GM21360 (cell line): ENCODE data around the gene CGNL1.

Source experiments
- ATAC-seq: cut with Tn5 transposase; IDR thresholded peaks from one replicate; pipeline ENCODE4 v1.9.1; 2021; ENCODE audit warnings: mild to moderate bottlenecking, moderate library complexity; ENCODE audit not compliant: unreplicated experiment

Gene CGNL1

DNA sequence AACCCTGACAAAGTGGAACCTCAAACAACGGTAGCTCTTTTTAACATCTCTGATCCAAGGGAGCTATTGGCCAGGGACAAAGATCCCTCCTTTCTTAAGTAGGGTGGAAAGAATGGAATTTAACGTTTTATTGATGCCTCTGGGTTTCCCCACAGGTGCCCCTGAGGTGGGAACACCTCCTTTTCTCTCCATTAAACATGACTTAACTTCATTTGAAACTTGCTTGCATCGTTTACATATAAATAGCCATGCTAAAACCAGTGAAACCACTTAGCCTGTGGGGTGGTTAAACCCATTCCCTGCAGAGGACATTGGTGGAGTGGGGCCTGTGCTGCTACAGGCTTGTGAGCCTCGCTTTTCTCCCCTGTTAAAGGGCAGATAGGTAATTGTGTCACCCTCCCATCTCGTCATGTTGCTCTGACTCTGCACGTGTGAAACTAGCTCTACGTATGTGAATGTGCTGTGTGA, 9.7 kb downstream of the CGNL1 start:
- no peak for ATAC-seq

DNA sequence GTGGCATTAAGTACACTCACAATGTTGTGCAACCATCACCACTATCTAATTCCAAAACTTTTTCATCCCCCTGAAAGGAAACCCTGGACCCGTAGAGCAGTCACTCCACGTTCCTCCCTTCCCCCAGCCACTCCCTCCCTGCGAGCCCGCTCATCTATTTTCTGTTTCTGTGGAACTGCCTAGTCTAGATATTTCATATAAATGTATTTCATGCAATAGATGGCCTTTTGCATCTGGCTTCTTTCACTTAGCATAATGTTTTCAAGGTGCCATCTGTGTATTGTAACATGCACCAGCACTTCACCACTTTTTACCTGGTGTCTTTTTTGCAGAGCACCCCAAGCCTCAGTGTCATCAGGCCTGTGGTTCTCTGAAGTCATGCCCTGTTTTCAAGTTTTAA, 10.7 kb downstream of the CGNL1 start:
- no peak for ATAC-seq

DNA sequence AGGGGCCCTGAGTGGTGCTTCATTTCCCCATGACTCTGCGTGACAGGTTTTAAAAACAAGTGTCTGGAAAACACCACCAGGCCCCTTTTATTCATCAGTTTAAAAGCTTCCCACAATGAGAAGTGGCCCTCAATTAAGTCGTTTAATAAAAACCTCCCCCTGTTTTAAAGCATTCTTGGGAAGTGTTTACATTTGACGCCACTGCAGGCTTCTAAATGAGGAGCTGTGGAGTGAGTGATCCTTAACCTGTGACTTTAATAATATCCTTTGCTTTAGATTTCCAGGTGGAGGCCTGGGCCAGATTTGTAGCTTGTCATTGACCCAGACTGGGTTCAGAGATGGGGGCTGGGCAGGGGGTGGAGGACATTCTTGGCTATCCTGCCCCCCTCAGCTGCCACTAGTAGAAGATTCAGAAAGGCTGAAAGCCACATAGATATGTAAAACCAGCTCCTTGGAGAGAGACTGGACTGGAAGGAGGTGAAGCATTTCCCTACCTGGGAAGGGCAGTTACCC, 11.3 kb downstream of the CGNL1 start:
- ATAC-seq: no peak

DNA sequence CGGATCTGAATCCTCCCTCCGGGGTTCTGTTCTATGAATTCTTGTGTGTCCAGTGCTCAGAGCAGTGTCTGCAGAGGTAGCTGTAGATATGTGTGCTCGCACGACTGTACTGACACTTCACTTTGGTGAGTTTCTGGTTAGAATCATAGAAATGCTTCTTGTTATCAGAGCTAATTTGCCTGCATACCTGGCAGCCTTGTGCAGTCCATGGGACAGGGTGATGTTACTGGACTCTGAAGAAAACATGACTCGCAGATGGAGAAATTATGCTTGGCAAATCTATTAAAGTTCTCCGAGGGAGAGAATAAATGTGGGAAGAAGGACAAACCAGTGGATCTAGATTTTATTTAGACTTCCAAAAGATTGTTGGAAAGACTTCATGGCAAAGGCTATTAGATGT, 12.2 kb downstream of the CGNL1 start:
- ATAC-seq: no peak

DNA sequence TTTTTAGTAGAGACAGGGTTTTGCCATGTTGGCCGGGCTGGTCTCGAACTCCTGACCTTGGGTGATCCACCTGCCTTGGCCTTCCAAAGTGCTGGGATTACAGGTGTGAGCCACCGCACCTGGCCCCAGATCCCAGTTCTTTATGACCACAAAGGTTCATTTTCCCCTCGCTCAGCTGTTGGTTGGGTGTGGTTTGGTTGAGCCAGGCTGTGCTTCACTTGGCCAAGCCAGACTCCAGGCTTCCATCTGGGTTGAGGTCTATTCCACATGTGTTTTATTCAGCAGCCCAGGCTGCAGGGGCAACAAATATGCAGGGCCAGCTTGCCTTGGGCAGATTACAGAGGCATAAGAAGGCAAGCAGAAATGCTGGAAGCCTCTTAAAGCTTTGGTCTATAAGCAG, 13.7 kb downstream of the CGNL1 start:
- no peak for ATAC-seq

DNA sequence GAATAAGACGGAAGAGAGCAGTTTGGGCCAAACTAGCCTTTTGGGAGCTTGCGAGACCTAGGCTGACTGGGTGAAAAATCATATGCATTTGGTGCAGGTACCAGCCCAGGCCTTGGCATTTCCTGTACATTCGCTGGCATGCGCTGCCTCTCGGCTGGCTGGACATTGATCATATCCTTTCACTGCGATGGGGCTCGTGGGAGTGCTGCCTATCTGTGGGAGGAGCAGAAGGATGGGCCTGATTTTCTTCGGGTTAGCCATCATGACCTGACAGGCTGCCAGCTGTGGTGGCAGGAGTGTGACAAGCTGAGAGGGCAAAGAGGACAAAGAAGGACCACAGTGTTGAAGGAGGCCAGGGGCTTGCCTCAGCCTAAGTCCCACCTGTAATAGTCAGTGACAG, 14.3 kb downstream of the CGNL1 start:
- ATAC-seq: no peak

DNA sequence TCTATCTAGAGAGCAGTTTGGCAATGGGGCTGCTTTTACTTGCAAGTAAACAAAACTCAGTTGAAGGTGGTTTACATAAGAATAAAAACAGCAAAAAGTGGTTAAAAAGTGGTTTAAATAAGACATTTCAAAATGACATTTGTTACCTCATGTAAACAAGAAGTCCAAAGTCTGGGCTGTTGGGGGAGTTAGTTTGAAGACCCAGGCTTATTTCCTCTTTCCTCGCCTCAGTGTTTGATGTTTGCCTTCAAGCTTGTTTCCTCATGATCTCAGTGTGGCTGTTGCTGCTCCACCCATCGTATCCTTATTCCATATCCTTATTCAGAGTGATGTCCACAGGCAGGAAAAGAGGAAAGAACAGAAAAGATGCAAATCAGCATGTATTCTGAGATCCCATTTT, 15.2 kb downstream of the CGNL1 start:
- no peak for ATAC-seq

DNA sequence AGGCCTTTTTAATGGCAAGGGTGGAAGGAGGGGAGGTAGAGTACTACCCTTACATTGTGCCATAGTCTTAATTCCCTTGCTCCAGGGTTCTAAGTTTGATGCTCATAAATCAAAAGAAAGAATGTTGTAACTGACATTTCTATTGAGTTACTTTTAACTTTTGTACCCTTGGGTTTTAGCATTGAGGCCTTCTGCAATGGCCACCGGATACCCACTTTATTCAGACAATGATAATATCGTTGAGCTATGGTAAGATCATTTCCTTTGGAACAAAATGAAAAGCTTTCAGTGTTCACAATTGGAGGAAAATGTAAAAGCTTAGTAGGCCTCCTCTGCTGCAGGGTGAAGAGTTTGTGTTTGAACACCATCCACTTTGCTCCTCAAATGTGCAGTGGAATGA, 16.8 kb downstream of the CGNL1 start:
- no peak for ATAC-seq

DNA sequence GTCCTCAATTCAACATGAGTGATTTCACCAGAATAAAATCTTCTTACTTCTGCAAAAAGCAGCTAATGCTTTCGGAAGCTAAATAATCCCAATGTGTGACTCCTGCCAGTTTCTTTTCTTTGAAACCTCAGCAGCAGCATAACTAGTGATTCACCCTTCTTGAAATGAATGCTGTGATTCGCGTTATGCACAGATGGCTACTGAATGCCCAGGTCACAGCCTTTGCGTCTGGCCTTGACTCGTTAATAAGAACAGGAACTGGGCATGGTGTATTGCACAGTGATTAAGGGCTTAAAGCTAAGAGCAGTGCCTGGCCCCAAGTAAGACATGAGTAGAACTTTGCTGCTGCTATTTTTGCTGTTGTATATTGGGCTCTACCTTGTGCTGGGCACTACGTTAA, 19.0 kb downstream of the CGNL1 start:
- ATAC-seq: no peak

DNA sequence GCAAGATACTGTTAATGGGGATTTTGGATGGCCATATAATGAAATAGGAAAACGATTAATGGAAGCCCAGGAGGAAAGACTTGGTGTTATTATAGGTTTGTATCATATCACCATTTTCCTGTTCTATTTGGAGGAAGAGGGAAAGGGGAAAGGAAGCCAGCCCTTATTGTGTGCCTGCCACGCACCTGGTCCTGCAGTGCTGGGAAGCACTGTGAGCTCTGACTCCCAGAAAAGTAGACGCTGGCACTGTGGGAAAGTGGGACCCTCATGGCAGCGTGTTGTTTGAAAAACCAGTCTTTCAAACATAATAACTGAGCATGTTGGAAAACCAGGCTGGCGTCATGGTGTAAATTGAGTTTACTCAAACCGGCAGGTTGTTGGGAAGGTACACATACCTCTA, 22.0 kb downstream of the CGNL1 start:
- no peak for ATAC-seq

DNA sequence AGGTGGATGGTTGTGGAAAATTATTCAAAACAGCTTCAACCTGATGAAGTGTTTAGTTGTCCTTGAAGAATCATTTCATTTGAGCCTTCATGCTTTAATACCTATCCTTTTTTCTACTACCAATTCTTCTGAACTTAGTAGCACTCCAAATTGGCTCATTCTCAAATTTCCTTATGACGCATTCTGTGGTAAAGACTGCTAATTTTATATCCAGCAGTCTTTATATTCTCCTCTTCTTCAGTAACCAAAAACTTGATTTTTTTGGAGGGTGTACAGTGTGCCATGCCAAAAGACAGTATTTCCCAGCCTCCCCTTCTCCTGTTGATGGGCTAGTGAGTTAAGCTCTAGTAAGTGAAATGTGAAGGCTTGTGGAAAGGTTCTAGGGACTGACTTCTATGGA, 25.2 kb downstream of the CGNL1 start:
- no peak for ATAC-seq

DNA sequence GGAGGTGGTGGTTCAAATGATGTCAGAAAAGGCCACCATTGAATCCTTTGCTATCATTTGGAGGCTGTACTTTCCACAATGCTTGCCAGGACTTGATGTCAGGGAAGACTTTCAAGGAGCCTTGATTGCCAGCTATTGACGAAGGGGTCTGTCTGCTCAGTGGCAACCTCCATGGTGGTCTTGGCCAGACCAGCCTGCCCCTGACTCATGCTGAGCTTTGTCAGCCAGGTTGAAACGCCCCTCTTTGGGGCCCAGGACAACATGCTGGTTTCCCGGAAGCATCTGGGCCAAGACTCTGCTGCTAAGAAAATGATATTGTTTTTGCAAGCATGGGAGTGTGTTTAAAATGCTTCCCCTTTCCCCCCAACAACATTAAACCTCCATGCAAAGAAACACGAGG, 26.7 kb downstream of the CGNL1 start:
- ATAC-seq: no peak

DNA sequence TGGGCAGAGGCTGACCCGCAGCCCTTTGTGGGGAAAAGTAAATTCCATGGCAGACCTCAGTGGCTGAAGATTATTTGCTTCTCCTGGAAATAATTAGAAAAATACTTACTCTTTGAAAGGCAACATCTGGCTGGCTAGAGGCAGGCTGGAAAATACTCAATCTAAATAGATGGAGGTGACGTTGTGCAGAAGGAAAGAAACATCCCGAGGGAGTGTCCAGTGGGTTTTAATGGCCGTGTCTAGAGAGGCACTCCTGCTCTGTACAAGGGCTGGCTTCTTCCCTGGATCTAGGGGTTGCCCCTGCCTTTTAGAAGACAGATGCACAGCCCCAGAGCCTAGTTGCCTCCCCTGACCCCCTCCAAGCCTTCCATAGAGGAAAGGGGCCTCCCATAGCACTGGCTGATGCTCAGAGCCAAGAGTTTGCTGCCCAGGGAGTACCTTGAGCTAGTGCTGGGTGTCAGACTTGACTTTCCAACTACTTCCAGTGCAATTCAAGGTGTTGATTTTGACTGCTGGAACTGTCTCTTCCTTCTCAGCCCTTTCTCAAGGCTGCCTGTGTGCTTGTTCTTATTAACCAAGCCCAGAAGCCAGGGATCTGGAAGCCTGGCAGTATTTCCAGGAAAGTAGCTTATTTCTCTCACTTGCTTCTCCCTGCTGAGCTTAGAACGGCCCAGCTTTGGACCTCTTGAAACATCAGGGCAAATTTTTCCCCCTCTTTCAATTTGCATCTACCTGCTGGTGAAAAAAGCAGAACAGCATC, 27.4 kb downstream of the CGNL1 start:
- ATAC-seq: no peak

DNA sequence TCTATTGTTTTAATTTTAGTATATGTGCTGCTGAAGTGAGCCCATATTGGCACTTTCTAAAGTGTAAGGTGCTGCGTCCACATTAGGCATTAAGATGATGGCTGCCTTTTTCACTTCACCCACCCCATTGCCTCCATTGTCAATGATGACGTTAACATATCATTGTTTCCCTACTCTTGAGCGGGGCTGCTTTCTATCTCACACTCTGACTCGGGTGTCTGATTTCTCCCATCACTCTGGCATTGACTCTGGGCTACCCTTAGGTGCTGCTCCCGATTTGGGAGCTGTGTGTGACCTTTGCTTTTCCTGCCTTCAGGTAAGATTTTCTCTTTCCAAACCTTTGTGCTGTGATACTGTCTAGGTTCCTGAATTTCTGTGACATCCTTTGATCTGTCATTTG, 28.8 kb downstream of the CGNL1 start:
- ATAC-seq: no peak

DNA sequence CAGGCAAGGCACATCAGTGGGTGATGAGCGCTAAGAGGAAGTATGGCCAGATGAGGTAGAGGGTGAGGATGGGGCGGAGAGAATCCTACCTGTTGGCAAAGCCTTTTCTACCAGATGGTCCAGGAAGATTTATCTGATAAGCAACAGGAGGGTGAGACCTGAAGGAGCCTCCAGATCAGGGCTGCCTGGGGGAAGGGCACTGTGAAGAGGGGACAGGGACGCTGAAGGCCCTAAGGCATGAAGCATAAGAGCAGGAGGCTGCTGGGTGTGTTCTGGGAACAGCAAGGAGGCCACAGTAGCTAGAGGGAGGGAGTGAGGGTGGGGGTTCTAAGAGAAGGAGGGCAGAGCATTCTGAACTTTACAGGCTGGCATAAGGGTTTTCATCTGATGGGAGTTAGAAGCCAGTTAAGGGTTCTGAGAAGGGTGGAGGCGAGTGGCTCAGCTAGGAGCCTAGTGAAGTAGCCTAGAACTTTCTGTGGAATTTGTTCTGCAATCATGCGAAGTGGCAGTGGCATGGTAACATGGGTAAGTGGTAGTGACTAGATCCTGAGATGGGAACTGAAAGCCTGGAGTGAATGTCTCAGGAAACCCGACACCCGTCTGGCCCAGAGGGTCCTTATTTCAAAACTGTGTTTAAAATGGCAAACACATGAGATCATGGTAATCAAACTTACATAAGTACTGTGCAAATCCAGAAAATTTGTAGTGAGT, 29.9 kb downstream of the CGNL1 start:
- no peak for ATAC-seq

DNA sequence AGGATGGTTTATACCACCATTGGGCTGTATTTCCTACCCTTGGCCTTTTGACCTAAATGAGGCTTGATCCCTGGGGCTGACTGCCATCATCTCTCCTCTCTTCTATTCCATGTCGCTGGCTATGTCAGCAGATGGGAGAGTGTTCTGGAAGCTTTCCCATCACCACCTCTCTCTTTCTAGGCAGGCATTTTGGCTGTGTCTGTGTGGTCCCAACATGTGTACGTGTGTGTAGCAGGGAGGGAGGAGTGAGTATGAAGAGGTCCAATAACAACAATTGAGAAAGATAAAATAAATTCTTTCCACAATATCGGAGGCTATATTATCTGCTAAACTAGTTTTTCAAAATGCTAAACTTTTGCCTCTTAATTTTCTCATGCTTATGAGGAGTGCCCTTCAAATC, 34.1 kb downstream of the CGNL1 start:
- ATAC-seq: no peak

DNA sequence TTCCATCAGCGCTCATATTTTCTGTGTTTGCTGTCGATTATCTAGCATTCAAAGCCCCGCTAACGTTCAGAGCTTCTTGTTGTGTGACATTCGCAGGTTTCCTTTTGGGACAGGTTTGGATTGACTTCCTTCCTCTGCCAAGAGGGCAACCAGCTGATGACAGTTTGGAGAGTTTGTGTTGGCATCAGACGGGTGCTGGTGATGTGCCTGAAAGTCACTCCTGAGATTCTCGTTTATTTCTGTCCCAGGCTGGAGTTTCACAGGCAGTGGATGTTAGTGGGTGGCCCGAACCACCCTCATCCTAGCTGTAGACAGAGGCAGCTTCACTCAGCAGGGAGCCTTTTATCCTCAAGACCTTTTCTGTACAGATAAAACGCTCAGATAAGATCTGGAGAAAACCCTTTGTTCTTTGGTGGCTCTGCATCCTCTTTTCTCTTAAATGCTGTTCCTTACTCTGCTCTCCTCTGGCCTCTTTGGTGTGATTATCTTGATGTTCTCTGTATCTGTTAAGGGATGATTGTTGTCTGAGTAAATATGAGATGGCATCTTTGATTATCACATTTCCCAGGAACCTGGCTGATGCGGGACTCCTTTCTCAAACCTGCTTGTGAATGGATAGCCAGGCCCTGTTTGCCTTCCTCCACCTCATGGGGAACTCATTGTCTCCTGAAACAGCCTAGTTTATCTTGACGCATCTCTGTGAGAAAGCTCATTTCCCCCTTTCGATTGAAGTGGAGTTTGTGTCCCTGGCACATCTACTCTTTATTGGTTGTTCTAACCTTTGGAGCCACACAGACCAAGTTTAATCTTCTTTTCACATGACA, 35.9 kb downstream of the CGNL1 start:
- no peak for ATAC-seq

DNA sequence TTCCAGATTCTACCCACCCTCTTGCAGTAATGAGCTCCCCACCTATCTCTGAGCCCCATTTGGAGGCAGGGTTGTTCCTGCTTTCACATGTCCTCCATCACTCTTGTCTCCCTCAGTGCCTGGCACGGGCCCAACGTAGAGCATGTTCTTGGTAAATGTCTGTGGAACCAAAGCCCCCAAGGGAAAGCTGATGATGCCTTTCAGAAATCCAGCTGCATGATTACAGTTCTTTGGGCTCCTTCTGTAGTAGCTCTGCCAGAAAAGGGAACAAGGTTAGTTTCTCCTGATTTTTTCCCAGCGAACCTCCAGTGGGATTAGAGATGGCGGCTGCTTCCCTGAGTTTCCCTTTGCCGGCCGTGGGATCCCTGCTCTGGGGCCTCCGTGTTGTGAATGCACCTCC, 39.3 kb downstream of the CGNL1 start:
- no peak for ATAC-seq

DNA sequence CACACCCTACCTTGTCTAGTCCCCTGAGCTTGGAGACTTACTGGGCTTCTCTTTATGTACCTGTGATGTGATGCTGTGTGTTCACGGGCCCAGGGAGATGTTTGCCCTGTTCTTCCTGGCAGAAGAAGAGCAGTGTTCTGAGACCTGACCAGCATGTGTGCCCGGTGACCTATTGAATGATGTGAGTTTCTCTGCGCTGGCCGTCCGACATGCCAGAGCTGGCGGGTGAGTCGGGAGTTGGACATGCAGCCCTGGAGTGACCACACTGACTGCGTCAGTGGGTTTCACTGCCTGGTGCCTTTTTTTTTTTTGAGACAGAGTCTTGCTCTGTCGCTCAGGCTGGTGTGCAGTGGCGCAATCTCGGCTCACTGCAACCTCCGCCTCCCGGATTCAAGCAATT, 42.3 kb downstream of the CGNL1 start:
- ATAC-seq: no peak

DNA sequence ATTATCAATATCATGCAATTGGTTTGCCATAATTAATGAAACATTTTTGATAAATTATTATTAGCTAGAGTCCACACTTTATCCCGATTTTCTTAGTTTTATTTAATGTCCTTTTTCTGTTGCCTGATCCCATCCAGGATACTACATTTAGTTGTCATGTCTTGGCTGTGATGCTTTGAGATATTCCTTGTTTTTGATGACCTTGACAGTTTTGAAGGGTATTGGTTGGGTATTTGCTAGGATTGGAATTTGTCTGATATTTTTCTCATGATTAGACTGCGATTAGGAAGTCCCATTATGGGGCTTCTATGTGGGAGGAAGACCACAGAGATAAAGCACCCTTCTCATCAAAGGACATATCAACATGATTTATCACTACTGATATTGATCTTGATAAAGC, 43.0 kb downstream of the CGNL1 start:
- no peak for ATAC-seq

DNA sequence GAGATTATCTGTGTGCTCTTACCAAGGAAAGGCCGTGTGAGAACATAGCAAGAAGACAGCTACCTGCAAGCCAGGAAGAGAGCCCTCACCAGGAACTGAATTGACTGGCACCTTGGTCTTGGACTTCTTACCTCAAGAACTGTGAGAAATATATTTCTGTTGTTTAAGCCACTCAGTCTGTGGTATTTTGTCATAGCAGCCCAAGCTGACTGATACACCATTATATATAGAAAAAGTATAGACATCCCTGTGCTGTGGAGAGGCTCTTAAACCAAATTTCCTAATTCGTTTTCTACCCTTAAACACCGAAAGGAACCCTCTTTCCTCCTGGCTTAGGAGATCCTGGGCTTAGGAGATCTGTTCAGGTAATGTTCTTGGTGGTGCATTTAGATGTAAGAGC, 44.8 kb downstream of the CGNL1 start:
- no peak for ATAC-seq

DNA sequence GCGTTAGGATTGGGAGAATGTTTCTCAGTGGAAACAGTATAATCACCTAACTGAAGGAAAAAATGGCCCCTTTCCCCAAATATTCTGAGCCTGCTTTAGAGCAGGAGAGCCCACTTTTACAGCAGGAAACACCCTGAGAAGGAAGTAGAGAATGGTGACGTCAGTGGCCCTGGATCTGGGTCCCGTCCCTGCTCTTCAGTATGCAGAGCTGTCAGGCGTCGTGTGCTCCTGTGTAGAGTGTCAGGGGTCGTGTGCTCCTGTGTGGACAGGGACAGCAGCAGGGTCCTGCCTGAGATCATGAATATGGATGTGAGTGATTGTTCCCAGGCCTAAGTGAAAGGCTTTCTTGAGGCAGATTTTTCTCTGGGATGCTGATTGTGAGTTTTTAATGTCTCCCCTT, 45.2 kb downstream of the CGNL1 start:
- no peak for ATAC-seq
